ENCODE data around the gene MEPE. TPM values are rescaled to one million over a fixed set of nuclear protein-coding genes. Genes with fewer than 3 reads are reported as not detected.

The MEPE gene
- total and polyA plus RNA-seq, 2 of the 8 experiments (the other 6 are each of a cell fraction or from before 2014, with no cell fraction given): not detected

DNA sequence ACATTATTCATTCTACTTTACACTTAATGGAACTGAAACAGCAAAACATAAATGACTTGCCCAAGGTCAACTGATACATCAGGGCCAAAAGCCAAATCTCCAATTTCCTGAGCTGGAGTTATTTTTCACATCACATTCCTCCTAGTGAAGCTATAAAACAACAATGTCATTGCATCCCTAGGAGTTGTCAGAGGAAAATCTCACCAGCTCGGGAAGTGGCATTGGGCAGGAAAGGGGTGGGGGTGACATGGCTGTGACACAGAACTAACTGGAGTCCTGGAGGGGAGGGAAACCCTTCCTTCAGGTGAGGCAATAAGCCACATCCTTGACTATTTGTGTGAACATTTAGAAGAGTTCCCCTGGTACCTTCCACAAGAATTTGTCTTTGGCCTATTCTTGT is 47.3 kb downstream of the MEPE start (continued):
- no peak for TF ChIP-seq EP300 (IDR thresholded peaks at IDR 0.05; ENCODE audit: borderline replicate concordance in 1 of 2, low read depth in 2 of 2, low read length in 2 of 2)
- no peak for TF ChIP-seq EGR1 (IDR thresholded peaks at IDR 0.05; ENCODE audit: borderline replicate concordance, low read depth, low read length)
- TF ChIP-seq NRF1 (IDR thresholded peaks at IDR 0.05; ENCODE audit: low read depth, low read length): no peak
- no peak for TF ChIP-seq USF2 (IDR thresholded peaks at IDR 0.05; ENCODE audit: low read length)
- TF ChIP-seq KDM1A (IDR thresholded peaks at IDR 0.05; ENCODE audit: borderline replicate concordance, low read length): no peak
- TF ChIP-seq FOSL1 (IDR thresholded peaks at IDR 0.05; ENCODE audit: insufficient read depth, low read depth, low read length): no peak
